LHCN-M2 (cell line): ENCODE results near the gene NXNL1. TPM values are rescaled to one million over a fixed set of nuclear protein-coding genes. Genes with fewer than 3 reads are reported as not detected.
"Not testable (repeated sequence)": the region's sequence is repeated elsewhere in the genome, so short reads cannot be mapped to it uniquely, and the experiment has no call there.

ENCODE experiments used
- DNase-seq: peaks from one replicate; pipeline ENCODE4 v3.0.0-alpha.2; 2012; ENCODE audit warnings: low read depth
- polyA plus RNA-seq: library from polyadenylated mRNA; unstranded; fragments of >200 nt; gene quantifications from one replicate; pipeline ENCODE4 v1.2.1, GENCODE V29; 2012; ENCODE audit warnings: missing spikeins
- total RNA-seq: library from RNA; depleted of rRNA; stranded (reverse); fragments of >200 nt; gene quantifications from 2 replicates; pipeline ENCODE4 v1.2.3, GENCODE V29; 2014; rRNA removed

Gene NXNL1
- total RNA-seq: not detected in 2 replicates
- not detected for polyA plus RNA-seq

- DNase-seq: no peak
Measured at GRCh38 chr19:17460372-17461230, at the start of gene NXNL1. TSS of gene NXNL1 (minus strand) at chr19:17460926. CDS start at chr19:17460869, 57 bp downstream.

GRCh38 chr19:17508558-17508933, 47.8 kb upstream of the NXNL1 start:
- DNase-seq: not testable (repeated sequence)

- DNase-seq: no peak
Measured at GRCh38 chr19:17506745-17507144, 46.0 kb upstream of the NXNL1 start.

- no peak for DNase-seq
Measured at GRCh38 chr19:17505223-17505622, 44.5 kb upstream of the NXNL1 start.

GRCh38 chr19:17504456-17504855, 43.7 kb upstream of the NXNL1 start:
- no peak for DNase-seq

- no peak for DNase-seq
Measured at GRCh38 chr19:17504030-17504429, 43.3 kb upstream of the NXNL1 start.

- no peak for DNase-seq
Measured at GRCh38 chr19:17503240-17503639, 42.5 kb upstream of the NXNL1 start.

- DNase-seq: no peak
Measured at GRCh38 chr19:17500447-17501198, 39.9 kb upstream of the NXNL1 start.

- peak; percentile 40 for DNase-seq
Measured at GRCh38 chr19:17499648-17500446, 39.1 kb upstream of the NXNL1 start.

GRCh38 chr19:17499025-17499424, 38.3 kb upstream of the NXNL1 start:
- not testable (repeated sequence) for DNase-seq

- no peak for DNase-seq
Measured at GRCh38 chr19:17497149-17497798, 36.5 kb upstream of the NXNL1 start.

GRCh38 chr19:17496337-17496997, 35.7 kb upstream of the NXNL1 start:
- no peak for DNase-seq

- DNase-seq: peak; percentile 89
Measured at GRCh38 chr19:17495639-17496296, 35.0 kb upstream of the NXNL1 start.

GRCh38 chr19:17491287-17491686, 30.6 kb upstream of the NXNL1 start:
- no peak for DNase-seq

- DNase-seq: no peak
Measured at GRCh38 chr19:17490411-17490810, 29.7 kb upstream of the NXNL1 start.

GRCh38 chr19:17489392-17490030, 28.8 kb upstream of the NXNL1 start:
- no peak for DNase-seq

- DNase-seq: no peak
Measured at GRCh38 chr19:17488593-17489391, 28.1 kb upstream of the NXNL1 start.

- DNase-seq: no peak
Measured at GRCh38 chr19:17487284-17488121, 26.8 kb upstream of the NXNL1 start.
